T-helper 9 cell (primary cell): ENCODE data around the gene SH3D21.
A peak's percentile ranks its signal among the peaks of the same experiment; 100 is the strongest.

ENCODE experiments used
- DNase-seq: peaks from one replicate; pipeline ENCODE4 v3.0.0-alpha.2; 2020

The SH3D21 gene

GRCh38 chr1:36330940-36331339 lies 24.8 kb downstream of the SH3D21 start:
- DNase-seq, result no peak

GRCh38 chr1:36337830-36338229 lies 31.7 kb downstream of the SH3D21 start:
- no peak for DNase-seq

- no peak for DNase-seq
Observed at GRCh38 chr1:36339215-36339614, 33.0 kb downstream of the SH3D21 start.

GRCh38 chr1:36339615-36340014 lies 33.4 kb downstream of the SH3D21 start:
- no peak for DNase-seq

DNA sequence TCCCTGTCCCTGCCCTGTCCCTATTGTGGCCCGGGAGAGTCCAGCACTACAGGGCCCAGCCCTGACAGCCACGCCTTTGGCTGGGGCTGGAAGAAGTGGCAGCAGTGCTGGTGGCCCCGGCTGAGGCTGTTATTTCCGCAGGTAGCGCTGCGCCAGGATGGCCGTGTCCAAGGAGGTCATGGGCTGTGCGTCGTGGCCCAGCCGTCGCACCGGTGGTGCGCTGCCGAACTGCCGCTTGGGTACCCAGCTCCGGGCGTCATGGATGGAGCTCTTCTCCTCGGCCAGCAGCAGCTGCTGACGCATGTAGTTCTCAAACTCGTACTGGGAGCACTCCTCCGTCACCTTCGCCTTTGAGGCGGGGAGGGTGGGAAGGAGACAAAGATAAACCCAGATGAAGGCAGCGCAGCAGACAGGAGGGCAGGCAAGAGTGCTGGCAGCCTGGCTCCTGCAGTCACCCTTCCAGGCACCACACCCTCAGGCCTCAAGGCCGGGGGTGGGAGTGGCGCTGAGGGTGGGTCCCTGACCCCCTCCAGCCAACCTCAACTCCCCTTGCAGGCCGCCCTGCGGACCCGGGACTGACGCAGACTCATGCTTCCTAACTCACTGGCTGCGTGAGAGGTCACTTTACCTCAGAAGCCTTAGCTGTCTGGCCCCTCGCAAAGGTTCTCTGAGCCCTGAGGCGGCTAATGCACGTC lies 35.6 kb downstream of the SH3D21 start:
- no peak for DNase-seq

- peak; percentile 58 for DNase-seq
Observed at GRCh38 chr1:36342426-36343185, 36.4 kb downstream of the SH3D21 start.

- DNase-seq, result no peak
Observed at GRCh38 chr1:36343651-36344394, 37.7 kb downstream of the SH3D21 start.

DNA sequence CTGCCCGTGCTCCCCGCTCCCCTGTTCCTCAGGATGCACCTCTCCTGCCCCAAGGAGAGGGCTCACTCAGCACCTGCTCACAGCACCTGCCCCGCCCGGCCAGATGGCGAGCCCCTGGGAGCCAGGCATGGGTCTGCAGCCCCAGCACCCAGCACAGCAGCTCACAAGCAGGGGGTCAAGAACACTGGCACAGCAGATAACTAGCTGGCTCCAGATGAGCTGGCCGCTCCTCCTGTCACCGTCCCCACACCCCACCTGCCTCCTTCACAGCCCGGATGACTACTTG lies 38.2 kb downstream of the SH3D21 start:
- DNase-seq, result no peak

GRCh38 chr1:36345353-36345752 lies 39.2 kb downstream of the SH3D21 start:
- DNase-seq, result no peak

GRCh38 chr1:36346741-36347370 lies 40.7 kb downstream of the SH3D21 start:
- DNase-seq, result no peak

GRCh38 chr1:36349241-36349671 lies 43.1 kb downstream of the SH3D21 start:
- no peak for DNase-seq

DNA sequence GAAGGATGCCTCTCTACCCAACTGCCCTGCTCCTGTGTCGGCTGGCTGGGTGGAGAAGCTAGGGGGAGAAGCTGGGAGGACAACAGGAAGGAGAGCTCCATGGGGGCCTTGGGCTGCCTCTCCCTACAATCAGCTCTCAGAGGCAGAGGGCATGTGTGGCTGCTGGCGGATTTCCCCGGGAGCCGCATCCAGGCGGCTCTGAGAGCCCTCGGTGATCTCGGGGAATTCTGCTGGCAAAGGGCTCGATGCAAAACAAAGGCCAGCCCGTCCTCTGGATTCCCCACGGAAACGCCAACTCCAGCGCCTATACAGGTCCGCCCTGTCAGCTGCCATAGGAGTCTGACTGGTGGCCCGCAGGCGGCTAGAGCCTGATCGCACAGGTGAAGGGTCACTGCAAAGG lies 43.7 kb downstream of the SH3D21 start:
- no peak for DNase-seq

DNA sequence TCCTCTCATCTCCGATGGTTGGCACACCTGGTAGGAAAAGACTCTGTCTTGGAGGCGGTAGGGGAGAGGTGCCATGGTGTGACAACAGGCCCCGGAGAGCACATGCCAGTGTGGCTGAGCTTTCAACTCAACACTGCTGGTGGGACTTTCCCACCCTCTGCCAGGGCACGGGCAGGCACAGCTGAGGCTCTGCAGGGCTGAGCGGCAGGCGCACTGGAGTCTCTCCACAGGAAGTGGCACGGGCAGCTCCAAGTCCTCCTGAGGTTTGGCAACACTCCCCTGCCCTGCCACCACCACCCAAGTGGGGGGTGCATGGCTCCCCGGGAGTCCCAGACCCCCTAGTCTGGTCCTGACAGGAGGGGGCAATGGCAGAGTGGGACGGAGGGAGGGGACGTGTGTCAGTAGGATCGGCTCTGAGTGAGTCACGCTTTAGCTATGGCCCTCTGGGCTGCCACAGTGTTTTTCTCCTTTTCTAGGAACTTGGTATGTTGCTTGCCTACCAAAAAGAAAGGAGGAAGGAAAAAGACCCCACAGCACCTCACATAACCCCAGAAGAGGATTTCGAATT lies 44.6 kb downstream of the SH3D21 start:
- DNase-seq, result peak; percentile 27

DNA sequence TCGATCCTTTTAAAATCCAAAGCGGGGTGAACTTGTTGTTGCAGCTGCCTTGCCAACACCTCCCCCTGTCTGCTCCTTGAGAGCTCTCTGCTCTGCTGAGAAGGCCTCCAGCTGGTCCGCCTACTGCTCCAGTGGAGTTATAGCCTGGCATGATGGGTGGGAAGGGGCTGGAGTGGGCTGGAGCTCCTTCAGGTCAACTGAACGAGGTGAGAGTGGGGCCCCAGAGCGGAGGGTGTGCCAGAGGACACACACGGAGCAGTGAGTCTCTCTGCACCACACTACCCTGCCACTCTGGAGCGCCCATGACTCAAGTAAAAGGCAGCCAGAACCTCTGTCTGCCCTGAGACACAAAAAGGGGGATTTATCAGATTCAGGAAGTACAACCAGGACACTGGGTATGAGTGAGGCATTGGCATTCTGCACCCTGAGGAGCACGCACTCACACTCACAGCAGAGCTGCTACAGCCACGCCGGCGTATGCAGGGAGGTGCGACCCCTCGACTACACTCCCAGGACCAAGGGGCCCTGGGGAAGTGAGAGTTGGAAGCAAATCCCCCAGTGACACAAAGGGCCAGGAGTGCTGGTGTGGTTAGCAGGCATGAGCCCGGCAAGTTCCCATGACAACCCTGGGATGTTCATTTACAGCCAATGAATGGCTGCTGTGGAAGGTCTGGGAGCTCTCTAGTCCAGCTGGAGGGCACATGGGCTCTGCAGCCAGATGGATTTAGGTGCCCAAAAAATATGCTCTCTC lies 45.2 kb downstream of the SH3D21 start:
- DNase-seq, result no peak

- no peak for DNase-seq
Observed at GRCh38 chr1:36352125-36352909, 46.1 kb downstream of the SH3D21 start.

- no peak for DNase-seq
Observed at GRCh38 chr1:36352910-36353878, 47.0 kb downstream of the SH3D21 start.

DNA sequence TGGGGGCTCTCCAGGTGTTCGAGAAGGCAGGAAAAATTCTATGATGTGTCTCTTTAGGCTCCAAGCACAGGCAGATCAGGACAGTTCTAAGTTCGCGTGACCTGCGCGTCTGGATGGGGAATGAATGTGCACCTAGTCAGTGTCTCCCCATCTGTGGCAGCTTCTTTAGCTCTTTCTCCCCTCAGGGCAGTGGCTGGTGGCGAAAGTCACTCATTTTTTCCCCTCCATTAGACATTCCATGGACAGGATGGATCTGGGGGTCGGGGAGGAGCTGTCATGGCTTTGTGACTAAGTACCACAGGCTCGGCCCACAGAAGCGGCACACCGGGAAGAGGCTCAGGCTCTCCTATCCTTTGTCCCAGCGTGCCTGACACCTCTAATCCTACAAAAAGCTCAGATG lies 48.3 kb downstream of the SH3D21 start:
- no peak for DNase-seq

- DNase-seq, result no peak
Observed at GRCh38 chr1:36355811-36356210, 49.6 kb downstream of the SH3D21 start.

- no peak for DNase-seq
Observed at GRCh38 chr1:36358514-36359084, 52.4 kb downstream of the SH3D21 start.

- no peak for DNase-seq
Observed at GRCh38 chr1:36359383-36359782, 53.2 kb downstream of the SH3D21 start.
